ENCODE measurements around the gene ATP1B4.

DNA sequence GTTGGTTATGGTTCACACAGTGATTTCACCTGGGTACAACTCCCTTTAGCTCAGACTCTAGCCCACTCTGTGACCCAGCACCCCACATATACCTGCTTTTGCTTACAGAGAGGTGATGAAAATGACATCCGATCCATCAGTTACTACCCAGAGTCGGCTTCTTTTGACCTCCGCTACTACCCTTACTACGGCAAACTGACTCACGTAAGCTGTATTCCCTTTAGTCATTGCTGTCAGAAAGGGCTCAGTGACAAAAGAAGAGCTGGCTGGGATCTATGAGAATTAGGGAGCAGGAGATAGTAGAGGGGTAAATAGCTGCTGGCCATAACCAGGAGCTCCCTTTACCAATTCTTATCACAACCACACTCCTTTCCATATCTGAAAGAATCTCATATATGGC is 16.7 kb downstream of the ATP1B4 start:
- TF ChIP-seq, protein P1, sequence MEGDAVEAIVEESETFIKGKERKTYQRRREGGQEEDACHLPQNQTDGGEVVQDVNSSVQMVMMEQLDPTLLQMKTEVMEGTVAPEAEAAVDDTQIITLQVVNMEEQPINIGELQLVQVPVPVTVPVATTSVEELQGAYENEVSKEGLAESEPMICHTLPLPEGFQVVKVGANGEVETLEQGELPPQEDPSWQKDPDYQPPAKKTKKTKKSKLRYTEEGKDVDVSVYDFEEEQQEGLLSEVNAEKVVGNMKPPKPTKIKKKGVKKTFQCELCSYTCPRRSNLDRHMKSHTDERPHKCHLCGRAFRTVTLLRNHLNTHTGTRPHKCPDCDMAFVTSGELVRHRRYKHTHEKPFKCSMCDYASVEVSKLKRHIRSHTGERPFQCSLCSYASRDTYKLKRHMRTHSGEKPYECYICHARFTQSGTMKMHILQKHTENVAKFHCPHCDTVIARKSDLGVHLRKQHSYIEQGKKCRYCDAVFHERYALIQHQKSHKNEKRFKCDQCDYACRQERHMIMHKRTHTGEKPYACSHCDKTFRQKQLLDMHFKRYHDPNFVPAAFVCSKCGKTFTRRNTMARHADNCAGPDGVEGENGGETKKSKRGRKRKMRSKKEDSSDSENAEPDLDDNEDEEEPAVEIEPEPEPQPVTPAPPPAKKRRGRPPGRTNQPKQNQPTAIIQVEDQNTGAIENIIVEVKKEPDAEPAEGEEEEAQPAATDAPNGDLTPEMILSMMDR (IDR thresholded peaks at IDR 0.05; ENCODE audit: insufficient read depth, low read length, poor library complexity, severe bottlenecking): no peak
- no peak for TF ChIP-seq EZH2phosphoT487 (conservative IDR thresholded peaks at IDR 0.05; ENCODE audit: low read length)

All from SU-DHL-6 (cell line).